ENCODE results near the gene TBX10.
A peak's percentile ranks its signal among the peaks of the same experiment; 100 is the strongest.
"Not testable (repeated sequence)": the region's sequence is repeated elsewhere in the genome, so short reads cannot be mapped to it uniquely, and the experiment has no call there.

The TBX10 gene

GRCh38 chr11:67596753-67597300 is 42.7 kb downstream of the TBX10 start:
- DNase-seq, result no peak

- DNase-seq, result no peak
These were observed 45.1 kb downstream of the TBX10 start for GRCh38 chr11:67594480-67594879.

- no peak for DNase-seq
These were observed 46.0 kb downstream of the TBX10 start for GRCh38 chr11:67593565-67593905.

- no peak for DNase-seq
These were observed 46.5 kb downstream of the TBX10 start for GRCh38 chr11:67592880-67593564.

- DNase-seq, result not testable (repeated sequence)
These were observed 50.6 kb downstream of the TBX10 start for GRCh38 chr11:67588899-67589415.

GRCh38 chr11:67588136-67588503 is 51.4 kb downstream of the TBX10 start:
- DNase-seq, result no peak

GRCh38 chr11:67586568-67587250 is 52.9 kb downstream of the TBX10 start:
- DNase-seq, result no peak

- DNase-seq, result no peak
These were observed 53.7 kb downstream of the TBX10 start for GRCh38 chr11:67585911-67586310.

- DNase-seq, result no peak
These were observed 54.4 kb downstream of the TBX10 start for GRCh38 chr11:67584881-67585873.

GRCh38 chr11:67584205-67584880 is 55.2 kb downstream of the TBX10 start:
- DNase-seq, result peak; percentile 33

GRCh38 chr11:67583247-67584204 is 56.0 kb downstream of the TBX10 start, which contains the start of gene GSTP1:
Gene GSTP1 (plus strand): TSS chr11:67583812. CDS start chr11:67583844, 32 bp downstream.
- peak; percentile 83 for DNase-seq

GRCh38 chr11:67582011-67582410 is 57.6 kb downstream of the TBX10 start:
- DNase-seq, result no peak

- DNase-seq, result no peak
These were observed 58.1 kb downstream of the TBX10 start for GRCh38 chr11:67581469-67581868.
